NCI-H446 (cell line): Measurements from ENCODE around the gene MAP3K4.

Experiments
- DNase-seq, 2 experiments: peaks; one replicate each; lab custom pipeline; 2025; lab: John Stamatoyannopoulos, UW

The MAP3K4 gene

DNA sequence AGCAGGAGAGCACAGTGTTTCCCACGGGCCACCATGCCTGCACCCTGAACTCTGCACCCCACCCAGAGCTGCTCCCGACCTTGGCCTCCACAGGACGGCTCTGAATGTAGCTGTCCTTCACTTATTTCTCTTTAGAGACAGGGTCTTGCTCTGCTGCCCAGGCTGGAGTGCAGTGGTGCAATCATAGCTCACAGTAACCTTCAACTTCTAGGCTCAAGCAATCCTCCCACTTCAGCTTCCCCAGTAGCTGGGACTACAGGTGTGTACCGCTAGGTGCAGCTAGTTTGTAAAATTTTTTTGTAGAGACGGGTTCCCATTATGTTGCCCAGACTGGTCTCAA is 151.4 kb downstream of the MAP3K4 start:
- no peak for DNase-seq

DNA sequence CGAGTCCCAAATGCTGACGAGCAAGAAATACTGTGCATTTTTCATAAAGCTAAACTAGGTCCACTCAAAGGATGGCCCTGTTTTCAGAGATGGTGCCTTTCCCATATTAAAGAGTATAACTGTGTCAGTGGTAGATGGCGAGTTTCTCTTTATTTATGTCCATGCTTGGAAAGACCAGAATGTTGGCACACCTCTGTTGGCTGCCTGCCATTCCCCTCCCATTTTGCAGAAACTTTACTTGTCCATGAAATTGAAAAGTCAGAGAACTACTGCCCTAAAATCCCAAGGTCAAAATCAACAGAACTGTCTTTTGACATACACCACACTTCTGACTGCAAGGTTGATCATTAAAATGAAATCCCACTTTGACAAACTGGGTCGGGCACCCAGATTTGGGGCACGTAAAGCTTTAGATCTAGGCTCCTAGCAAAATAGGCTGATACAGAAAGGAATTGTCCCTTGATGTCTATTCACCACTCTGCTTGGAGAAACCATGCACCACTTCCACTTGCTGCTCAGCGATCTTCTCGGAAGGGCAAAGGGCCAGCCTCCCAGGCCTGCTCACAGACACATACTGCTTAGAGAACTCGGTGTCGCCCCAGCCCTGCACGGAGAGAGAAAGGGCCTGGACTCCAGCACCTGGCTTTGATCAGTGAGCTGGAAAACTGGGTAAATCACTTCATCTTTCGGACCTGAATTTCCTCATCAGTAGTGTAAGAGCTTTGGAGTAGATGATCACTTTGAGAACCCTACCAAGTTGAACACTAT is 152.3 kb downstream of the MAP3K4 start:
- DNase-seq: no peak

DNA sequence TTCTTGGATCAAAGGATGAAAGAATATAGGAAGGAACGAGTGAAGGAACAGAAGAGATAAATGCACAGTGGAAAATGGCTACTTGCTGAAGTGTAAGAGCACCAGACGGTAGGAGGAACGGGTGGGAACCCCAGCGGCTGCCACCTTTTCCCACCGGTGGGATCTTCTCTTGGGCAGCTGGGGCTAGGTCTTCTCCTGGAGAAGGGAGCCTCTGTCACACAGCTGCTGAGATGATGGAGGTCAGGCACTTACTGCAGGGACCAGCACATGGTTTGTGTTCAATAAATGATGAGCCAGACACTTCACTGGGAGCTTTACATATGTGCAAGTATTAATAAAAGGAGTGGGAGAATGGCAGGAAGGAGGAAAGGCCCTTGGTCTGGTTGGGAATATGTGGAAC is 158.6 kb downstream of the MAP3K4 start:
- DNase-seq: no peak

DNA sequence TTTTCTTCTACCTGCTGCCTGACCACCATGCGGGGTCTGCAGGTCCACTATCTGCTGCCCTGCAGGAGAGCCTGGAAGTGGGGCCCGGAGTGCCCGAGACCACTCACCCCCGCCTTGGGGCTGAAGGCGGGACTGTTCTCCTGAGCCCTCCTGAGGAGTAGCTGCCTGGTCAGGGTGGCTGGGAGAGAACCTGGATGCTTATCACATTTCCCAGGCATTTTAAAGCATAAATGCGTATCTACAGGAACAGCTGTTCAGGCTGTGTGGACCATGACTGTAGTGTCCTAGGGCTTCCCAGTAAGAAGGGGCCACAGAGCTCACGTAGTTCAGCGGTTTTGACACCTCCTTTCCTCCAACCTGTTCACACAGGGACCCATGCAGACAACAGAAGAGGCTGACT is 159.0 kb downstream of the MAP3K4 start:
- no peak for DNase-seq

DNA sequence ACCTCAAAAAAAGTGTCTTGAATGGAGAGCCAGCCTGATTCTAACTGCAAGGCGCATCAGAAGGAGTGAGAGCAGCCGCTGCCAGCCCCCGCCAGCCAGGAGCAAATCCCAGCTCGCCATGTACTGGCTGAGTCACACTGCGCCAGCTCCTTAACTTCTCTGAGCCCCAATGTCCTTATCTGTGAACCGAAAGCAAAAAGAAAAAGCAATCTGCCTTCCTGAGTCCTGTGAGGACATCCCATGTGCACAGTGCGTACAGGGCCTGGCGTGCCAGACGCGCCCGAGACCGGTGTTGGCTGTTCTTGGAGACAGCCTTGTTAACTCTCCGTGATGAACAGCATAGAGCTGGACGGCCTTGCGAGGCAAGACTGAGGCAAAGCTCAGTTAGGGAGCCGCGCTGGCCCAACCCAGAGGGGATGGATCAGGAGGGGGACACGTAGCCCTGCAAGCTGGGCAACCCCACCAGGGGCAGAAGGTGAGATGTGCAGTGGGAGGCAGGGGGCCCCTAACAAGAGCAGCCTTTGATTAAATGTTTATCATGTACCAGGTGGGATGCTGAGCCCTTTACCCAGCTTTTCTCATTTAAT is 159.6 kb downstream of the MAP3K4 start:
- no peak for DNase-seq

DNA sequence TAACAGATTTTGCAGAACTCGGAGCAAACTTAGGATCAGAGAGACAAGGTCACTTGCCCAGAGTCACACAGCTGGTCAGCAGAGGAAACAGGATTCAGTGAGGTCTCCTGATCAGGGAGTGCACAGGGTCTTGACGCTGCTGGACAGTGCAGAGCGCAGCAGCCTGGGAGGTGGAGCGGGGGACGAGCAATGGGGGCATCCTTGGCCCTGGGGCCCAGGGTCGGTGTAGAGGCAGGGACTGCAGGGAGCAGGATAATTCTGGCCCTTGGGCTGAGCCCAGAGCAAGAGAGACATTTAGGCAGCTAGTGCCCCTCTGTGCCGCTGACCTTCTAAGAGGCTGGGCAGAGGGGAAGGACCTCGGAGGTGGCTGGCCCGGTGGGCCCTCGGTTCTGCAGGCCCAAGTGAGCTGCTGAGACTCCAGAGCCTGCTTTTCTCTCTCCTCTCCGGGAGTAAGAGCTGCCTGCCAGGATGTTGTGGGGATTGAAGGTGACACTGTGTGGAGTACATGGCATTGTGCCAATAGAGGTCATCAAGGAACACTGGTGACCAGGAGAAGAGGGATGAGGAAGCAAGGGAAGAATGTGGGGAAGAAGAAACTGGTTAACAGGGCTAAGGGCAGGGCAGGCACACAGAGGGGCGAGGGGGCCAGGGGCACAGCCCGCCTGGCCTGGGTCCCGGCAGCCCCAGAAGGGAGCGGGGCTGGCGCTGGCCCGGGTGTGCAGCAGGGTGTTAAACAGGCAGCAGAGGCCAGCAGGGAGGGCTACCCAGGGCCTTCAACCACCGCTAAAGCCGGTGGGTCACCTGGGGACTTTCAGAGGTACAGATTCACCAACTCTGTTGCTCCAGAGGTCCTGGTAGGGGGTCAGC is 160.3 kb downstream of the MAP3K4 start:
- no peak for DNase-seq

DNA sequence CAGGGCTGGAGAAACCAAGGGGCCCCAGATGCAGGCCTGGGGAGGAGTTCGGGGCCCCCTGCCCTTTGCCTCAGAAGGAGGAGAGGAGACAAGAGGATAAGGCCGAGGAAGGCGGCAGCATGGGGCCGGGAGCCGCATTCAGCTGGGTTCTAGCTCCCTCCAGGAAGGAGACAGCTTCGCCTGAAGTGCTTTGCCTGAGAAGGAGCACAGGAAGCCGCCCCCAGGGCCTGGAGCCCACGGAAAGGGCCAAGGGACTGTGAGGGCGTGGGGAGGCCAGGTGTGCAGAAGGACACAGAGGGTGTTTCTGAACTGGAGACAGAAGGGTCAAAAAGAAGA is 160.9 kb downstream of the MAP3K4 start:
- DNase-seq: no peak

DNA sequence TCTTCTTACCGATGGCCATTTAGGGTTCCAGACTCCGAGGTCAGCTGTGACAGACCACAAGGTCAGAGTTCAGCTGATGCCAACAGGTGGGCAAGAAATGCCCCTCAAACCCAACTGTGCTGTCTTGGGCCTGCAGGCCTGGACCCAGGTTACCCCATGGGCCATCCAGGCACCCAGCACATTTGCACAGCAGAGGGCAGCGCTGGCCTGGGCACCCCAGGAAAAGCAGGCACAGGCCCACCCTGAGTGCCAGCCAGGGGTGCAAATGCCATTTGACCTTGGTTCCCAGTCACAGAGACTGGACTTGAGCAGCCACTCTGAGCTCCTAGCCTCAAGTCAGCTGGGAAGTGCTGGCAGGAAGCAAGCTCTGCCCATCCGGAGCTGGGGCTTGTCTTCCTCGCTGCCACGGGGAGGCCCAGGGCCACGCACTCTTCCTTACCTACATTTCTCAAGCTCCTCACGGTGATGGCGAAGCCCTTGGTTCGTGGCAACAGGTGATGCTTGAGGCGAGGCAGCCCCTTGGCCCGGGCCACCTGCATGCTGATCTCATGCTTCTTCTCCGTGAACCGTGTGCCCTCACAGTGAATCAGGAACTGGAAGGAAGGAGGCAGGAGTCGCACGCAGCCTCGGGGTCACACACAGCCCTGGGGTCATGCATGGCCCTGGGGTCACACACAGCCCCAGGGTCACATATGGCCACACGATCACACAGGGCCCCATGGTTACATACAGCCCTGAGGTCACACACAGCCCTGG is 161.5 kb downstream of the MAP3K4 start:
- no peak for DNase-seq

DNA sequence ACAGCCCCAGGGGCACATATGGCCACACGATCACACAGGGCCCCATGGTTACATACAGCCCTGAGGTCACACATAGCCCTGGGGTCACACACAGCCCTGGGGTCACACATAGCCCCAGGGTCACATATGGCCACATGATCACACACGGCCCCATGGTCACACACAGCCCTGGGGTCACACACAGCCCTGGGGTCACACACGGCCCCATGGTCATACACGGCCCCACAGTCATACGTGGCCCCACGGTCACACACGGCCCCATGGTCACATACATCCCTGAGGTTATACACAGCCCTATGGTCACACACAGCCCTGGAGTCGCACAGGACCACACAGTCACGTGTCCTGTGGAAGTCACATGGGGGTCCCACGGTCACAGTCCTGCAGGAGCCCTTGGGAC is 162.2 kb downstream of the MAP3K4 start:
- no peak for DNase-seq

DNA sequence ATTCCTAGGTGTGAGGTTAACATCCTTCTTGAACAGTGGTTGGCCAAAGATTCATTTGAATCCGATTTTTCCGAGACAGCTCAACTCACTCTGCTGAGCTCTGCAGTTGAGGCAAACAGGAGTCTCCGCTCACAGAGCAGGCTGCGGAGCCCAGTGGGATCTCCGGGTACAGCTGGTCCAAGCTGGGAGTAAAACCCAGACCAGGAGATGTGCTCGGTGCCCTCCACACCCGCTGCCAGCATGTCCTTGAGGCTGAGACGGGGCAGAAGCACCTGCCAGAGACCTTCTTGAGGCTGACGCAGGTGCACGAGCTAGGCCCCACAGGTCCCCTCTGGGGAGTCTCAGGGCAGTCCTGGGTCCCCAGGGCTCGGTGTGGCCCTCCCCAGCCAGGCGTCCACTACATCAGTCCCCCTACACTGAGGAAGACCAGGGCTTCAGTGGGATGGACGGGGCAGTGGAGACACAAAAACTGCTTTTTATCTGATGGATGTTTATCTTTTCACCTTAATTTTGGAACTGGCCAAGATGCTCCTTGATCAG is 163.3 kb downstream of the MAP3K4 start:
- DNase-seq: no peak

DNA sequence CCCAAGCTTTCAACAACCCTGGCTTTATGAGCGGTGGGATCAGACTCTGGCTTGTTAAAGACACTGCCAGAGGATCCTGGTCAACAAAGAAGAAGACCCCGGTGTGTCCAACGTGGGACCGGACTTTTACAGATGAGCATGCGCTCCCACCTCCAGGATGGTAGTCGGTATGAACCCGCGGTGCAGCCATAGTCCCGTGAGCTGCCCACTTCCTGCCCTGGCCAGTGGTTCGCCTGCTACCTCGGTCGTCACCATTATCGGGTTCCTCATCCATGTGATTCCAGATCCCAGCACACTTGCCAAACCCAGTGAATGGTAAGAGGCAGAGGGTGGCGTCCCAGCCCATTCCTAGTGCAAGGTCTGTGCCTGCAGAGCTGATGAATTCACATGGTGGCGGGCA is 169.6 kb downstream of the MAP3K4 start:
- DNase-seq: no peak

DNA sequence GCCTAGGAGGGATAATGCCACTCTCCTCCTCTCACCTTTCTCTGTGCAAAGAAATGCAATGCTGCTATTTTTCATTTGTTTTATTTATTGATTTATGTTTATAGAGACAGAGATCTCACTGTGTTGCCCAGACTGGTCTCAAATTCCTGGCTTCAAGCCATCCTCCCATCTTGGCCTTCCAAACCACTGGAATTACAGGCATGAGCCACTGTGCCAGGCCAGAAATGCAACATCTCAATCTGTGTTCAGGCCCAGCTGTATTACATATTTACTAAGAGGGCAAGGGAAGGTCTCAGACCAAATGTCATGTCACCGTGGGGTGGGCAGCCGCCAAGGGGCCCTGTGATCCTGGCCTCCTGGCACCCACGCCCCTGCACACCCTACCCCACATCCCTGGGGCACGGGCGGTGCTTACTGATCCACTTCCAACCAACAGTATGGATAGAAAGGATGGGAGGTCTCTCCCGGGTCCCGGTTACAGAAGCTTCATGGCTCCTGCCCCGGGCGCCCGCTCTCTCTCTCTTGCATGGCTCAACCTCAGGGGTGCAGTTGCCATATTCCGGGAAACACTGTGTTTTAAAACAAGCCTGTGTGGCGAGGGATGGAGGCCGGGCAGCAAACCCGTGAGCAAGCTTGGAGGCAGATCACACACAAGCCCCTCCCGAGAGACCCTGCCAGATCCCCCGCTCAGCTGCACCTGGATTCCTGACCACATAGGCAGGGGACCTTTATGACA is 170.5 kb downstream of the MAP3K4 start:
- no peak for DNase-seq

DNA sequence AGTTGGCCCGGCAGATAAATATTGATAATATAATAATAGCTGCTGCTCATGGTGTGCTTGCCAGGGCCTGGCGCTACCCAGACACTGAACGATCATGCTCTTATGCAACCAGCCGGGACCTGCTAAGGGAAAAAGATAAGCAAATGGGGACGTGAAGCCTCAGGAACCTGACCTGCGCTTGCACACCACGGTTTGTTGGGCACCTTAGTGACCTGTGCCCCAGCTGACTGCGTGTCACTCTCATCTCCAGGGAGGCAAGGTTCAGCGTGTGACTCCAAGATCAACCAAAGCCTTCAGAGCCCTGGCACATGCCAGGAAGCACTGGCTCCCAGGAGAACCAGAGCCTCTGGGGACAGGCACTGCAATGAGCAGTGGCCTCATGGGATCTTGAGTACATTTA is 171.2 kb downstream of the MAP3K4 start:
- DNase-seq: no peak

DNA sequence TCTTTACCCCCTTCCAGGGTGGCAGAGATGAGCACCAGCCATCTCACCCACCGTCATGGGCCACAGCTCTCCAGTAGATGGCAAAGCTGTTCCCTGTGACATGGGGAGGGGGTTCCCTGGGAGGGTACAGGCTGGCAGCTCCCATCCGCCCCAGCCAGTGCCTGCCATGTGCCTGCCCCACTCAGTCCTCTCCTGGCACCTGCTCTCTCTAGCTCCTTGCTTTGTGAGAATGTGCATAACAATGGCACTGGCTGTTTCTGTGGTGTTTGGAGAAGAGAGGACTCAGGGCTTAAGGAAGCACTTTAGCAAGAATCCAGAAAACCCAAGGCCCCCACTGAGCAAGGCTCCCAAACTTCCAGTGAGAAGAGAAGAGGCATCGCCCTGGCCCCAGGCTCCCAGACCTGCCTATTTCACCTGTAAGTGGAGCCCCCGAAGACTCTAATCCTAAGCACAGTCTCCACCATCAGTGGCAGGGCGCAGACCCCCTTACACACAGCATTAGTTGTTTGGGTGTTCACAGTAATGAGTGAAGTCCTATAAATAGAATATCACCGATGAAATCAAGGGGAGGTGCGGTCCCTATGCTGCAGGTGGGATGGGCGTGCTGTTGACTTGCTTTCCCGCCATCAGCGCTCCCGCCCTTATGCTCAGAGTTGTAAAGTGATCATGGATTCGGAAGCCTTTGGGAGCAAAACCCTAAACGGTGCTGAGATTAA is 172.1 kb downstream of the MAP3K4 start:
- no peak for DNase-seq

DNA sequence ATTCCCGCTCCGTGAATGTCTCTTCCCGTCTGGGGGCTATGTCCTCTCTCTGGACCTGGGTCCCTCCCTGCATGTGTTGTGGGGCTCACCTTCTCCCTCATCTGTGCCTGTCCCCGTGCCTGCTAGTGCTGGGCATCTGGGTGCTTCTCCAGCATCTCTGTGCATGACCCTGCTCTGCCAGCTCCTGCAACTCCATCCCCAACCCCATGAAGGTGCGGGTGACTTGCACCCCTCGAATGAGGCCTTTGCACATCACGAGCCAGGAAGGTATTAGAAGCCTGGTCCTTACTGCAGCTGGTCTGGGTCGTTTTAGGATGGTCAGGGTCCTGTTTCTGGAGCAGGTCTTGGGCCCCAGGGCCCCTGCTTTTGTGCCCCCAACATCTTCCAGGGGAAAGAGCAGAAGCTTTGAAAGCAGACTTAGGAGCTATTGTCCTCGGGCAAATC is 172.6 kb downstream of the MAP3K4 start:
- no peak for DNase-seq

DNA sequence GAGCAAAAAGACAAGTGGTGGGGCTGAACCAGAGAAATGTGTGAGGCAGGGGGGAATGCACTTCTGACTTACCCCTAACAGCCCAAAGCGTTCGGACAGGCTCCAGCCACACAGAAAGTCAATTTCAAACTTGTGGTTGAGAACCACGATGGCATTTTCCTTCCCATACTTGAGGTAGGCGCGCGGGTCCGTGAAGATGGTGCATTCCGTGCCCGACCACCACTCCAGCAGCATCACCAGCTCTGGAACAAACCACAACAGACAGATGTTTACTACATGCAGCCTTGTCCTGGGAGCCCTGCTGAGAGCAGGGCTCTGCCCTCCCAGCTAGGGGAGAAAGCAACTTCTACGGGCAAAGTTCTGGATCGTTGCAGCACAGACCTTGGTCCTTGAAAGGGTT is 174.6 kb downstream of the MAP3K4 start:
- no peak for DNase-seq

DNA sequence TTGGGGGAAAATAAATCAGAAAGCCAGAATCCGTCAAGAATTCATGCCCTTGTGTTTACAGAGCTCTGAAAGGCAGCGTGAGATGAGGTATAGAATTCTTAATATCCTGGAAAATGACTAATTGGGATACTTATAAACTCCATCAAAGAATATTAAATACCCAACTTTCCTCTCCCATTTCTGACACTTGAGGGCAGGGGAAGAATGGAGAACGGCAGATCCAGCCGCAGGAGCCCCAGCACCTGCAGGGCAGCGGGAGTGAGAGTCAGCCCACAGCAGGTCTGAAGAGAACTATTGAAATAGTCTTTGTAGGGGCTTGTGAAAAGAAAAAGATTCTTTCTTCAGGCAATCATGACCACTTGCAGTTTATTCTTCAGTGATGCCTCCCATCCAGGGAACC is 175.1 kb downstream of the MAP3K4 start:
- DNase-seq: no peak
